Measurements from ENCODE around the gene LIMK2. TPM values are rescaled to one million over a fixed set of nuclear protein-coding genes. Genes with fewer than 3 reads are reported as not detected.
"Not testable (repeated sequence)": the region's sequence is repeated elsewhere in the genome, so short reads cannot be mapped to it uniquely, and the experiment has no call there.

Gene LIMK2
- total RNA-seq, 1 experiment from 2014 or later = 58.0 TPM

GRCh38 chr22:31238057-31238456 is 26.0 kb downstream of the LIMK2 start:
- in situ Hi-C loops (cut with HindIII; ENCODE audit: low sequenced_read_pairs) = no loop called here
- DNase-seq (ENCODE audit: low spot score) = no peak

- DNase-seq (ENCODE audit: low spot score) = no peak
- in situ Hi-C loops (cut with HindIII; ENCODE audit: low sequenced_read_pairs) = no loop called here
Observed at GRCh38 chr22:31239771-31240370, 27.8 kb downstream of the LIMK2 start.

- no peak for DNase-seq (ENCODE audit: low spot score)
- in situ Hi-C loops (cut with HindIII; ENCODE audit: low sequenced_read_pairs) = no loop called here
Observed at GRCh38 chr22:31241200-31241599, 29.1 kb downstream of the LIMK2 start.

- no peak for DNase-seq (ENCODE audit: low spot score)
- in situ Hi-C loops (cut with HindIII; ENCODE audit: low sequenced_read_pairs) = no loop called here
Observed at GRCh38 chr22:31241936-31242335, 29.8 kb downstream of the LIMK2 start.

GRCh38 chr22:31243339-31244045 is 31.4 kb downstream of the LIMK2 start:
- DNase-seq (ENCODE audit: low spot score) = no peak
- in situ Hi-C loops (cut with HindIII; ENCODE audit: low sequenced_read_pairs) = no loop called here

- peak; percentile 48 for DNase-seq (ENCODE audit: low spot score)
- in situ Hi-C loops (cut with HindIII; ENCODE audit: low sequenced_read_pairs) = no loop called here
Observed at GRCh38 chr22:31244046-31244942, 32.2 kb downstream of the LIMK2 start.

GRCh38 chr22:31244943-31245451 is 32.9 kb downstream of the LIMK2 start:
- in situ Hi-C loops (cut with HindIII; ENCODE audit: low sequenced_read_pairs) = no loop called here
- DNase-seq (ENCODE audit: low spot score) = no peak

- DNase-seq (ENCODE audit: low spot score); in situ Hi-C loops (cut with HindIII; ENCODE audit: low sequenced_read_pairs): not testable (repeated sequence)
Observed at GRCh38 chr22:31245998-31246397, 33.9 kb downstream of the LIMK2 start.

GRCh38 chr22:31246687-31247086 is 34.6 kb downstream of the LIMK2 start:
- in situ Hi-C loops (cut with HindIII; ENCODE audit: low sequenced_read_pairs) = no loop called here
- no peak for DNase-seq (ENCODE audit: low spot score)

- DNase-seq (ENCODE audit: low spot score) = peak; percentile 98
- in situ Hi-C loops (cut with HindIII; ENCODE audit: low sequenced_read_pairs) = no loop called here
Observed at GRCh38 chr22:31247726-31248125, 35.6 kb downstream of the LIMK2 start.

GRCh38 chr22:31248138-31248745 is 36.1 kb downstream of the LIMK2 start:
- in situ Hi-C loops (cut with HindIII; ENCODE audit: low sequenced_read_pairs) = no loop called here
- DNase-seq (ENCODE audit: low spot score) = peak; percentile 92

- in situ Hi-C loops (cut with HindIII; ENCODE audit: low sequenced_read_pairs) = no loop called here
- DNase-seq (ENCODE audit: low spot score) = no peak
Observed at GRCh38 chr22:31248965-31249958, 37.2 kb downstream of the LIMK2 start.

- no peak for DNase-seq (ENCODE audit: low spot score)
- in situ Hi-C loops (cut with HindIII; ENCODE audit: low sequenced_read_pairs) = no loop called here
Observed at GRCh38 chr22:31250740-31251600, 38.9 kb downstream of the LIMK2 start.

GRCh38 chr22:31253949-31254348 is 41.9 kb downstream of the LIMK2 start:
- DNase-seq (ENCODE audit: low spot score) = no peak
- in situ Hi-C loops (cut with HindIII; ENCODE audit: low sequenced_read_pairs) = no loop called here

GRCh38 chr22:31259798-31260473 is 47.8 kb downstream of the LIMK2 start:
- in situ Hi-C loops (cut with HindIII; ENCODE audit: low sequenced_read_pairs) = no loop called here
- DNase-seq (ENCODE audit: low spot score) = no peak

- in situ Hi-C loops (cut with HindIII; ENCODE audit: low sequenced_read_pairs) = no loop called here
- no peak for DNase-seq (ENCODE audit: low spot score)
Observed at GRCh38 chr22:31260474-31260856, 48.4 kb downstream of the LIMK2 start.
